Sigmoid colon (tissue), 7 donors: ENCODE data around the gene NFIB. TPM values are rescaled to one million over a fixed set of nuclear protein-coding genes. Genes with fewer than 3 reads are reported as not detected.
A peak's percentile ranks its signal among the peaks of the same experiment; 100 is the strongest.

Experiments used
- DNase-seq: peaks from one replicate; pipeline ENCODE4 v3.0.0-alpha.2; 2019
- H3K27ac ChIP-seq, 4 donors: fragments of 200-600 bp; sonication (generic); one replicate each; pipeline ENCODE4 v1.5.1; 2016 to 2019; ENCODE audit warnings: mild to moderate bottlenecking in 1 of 4
- H3K27me3 ChIP-seq, 3 donors: fragments of 200-600 bp; sonication (generic); one replicate each; pipeline ENCODE4 v1.5.1; 2019; ENCODE audit warnings: mild to moderate bottlenecking in 1 of 3
- H3K36me3 ChIP-seq, 4 donors: fragments of 200-600 bp; sonication (generic); one replicate each; pipeline ENCODE4 v1.5.1; 2016 to 2019
- H3K4me1 ChIP-seq, 4 donors: fragments of 200-600 bp; sonication (generic); one replicate each; pipeline ENCODE4 v1.5.1; 2017 to 2019
- H3K4me3 ChIP-seq, 4 donors: fragments of 200-600 bp; sonication (generic); one replicate each; pipeline ENCODE4 v1.5.1; 2017 to 2019; ENCODE audit warnings: mild to moderate bottlenecking in 2 of 4, moderate library complexity in 1 of 4
- H3K9me3 ChIP-seq, 4 donors: fragments of 200-600 bp in 3 of 4; sonication (generic) in 3 of 4; one replicate each; pipeline versions ENCODE4 v1.5.1 to v1.6.1; 2013 to 2019
- EP300 ChIP-seq, 4 donors: sonication (generic); formaldehyde crosslinking; IDR thresholded peaks; one replicate each; pipeline ENCODE4 v1.6.1; 2017; ENCODE audit warnings: antibody characterized with exemption in 4 of 4
- POLR2A ChIP-seq, 2 donors: fragments of 450-650 bp; IDR thresholded peaks; one replicate each; pipeline ENCODE4 v1.6.1; 2016; ENCODE audit warnings: antibody characterized with exemption in 2 of 2, mild to moderate bottlenecking in 2 of 2, moderate library complexity in 2 of 2
- POLR2AphosphoS5 ChIP-seq, 4 donors: sonication (generic); formaldehyde crosslinking; IDR thresholded peaks; one replicate each; pipeline ENCODE4 v1.6.1; 2017; ENCODE audit warnings: antibody characterized with exemption in 4 of 4
- WGBS, 2 donors: extraction: QIAGEN DNeasy Blood & Tissue Kit; methylation state at CpG; one replicate each; pipeline ENCODE4 v1.1.7; 2013; 5-methylcytosine and 5-hydroxymethylcytosine counted together
- intact Hi-C: fragments of 100-400 bp; cut with DNase I; formaldehyde crosslinking; loops from one replicate; pipeline ENCODE4 v1.15.1; 2023
- polyA plus RNA-seq, 3 donors: library from polyadenylated mRNA; stranded (reverse); fragments of 200-250 nt; gene quantifications; one replicate each; pipeline ENCODE4 v1.2.3, GENCODE V29; 2013
- total RNA-seq, 4 donors: library from RNA; depleted of rRNA; stranded (reverse); fragments of >200 nt; gene quantifications; one replicate each; pipeline ENCODE4 v1.1.0, GENCODE V29; 2016
- TF ChIP-seq, protein P1 (sequence below), 4 experiments: fragments of 450-650 bp in 3 of 4; fragments of 200-600 bp in 1 of 4; IDR thresholded peaks; one replicate each; pipeline ENCODE4 v1.5.1; 2016 to 2019; ENCODE audit warnings: antibody characterized with exemption in 4 of 4, mild to moderate bottlenecking in 3 of 4, moderate library complexity in 2 of 4
- donor health status: healthy with polysubstance abuse.
- donor health status: Bipolar disorder and iron deficiency.
- donor health status: healthy.

The NFIB gene
- total and polyA plus RNA-seq, 7 donors = 3.7 to 129 (median 45.3) TPM

DNA sequence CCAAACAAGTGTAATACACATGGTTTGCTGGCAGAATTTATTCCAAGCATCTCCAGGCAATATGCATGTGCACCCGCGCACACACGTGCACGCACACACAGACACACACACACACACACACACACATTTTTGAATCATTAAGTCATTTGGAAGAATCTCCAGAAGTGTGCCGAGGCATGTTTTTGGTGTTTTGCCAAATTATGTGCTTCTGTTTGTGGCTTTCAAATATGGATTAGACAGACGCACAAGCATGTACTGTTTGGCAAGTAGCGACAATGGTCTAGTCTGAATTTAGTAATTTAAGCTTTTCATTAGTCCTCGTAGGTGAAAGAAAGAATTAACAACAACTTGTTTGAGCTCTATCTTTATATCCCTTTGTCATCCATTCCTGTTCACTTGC, 36.7 kb downstream of the NFIB start:
- peak overlapping the region in 2 of 4 donors; percentile 2 to 15 for H3K4me3 ChIP-seq
- no peaks in the 10 kb centered on the region for H3K27me3 ChIP-seq
- intact Hi-C loops = no loop called here
- peak overlapping the region in 3 of 4 donors; percentile 46 to 60 (median 55) for H3K27ac ChIP-seq
- TF ChIP-seq POLR2AphosphoS5 (IDR thresholded peaks at IDR 0.05) = peak in 3 of 4 donors; percentile 59 to 66 (median 60)
- TF ChIP-seq, protein P1, sequence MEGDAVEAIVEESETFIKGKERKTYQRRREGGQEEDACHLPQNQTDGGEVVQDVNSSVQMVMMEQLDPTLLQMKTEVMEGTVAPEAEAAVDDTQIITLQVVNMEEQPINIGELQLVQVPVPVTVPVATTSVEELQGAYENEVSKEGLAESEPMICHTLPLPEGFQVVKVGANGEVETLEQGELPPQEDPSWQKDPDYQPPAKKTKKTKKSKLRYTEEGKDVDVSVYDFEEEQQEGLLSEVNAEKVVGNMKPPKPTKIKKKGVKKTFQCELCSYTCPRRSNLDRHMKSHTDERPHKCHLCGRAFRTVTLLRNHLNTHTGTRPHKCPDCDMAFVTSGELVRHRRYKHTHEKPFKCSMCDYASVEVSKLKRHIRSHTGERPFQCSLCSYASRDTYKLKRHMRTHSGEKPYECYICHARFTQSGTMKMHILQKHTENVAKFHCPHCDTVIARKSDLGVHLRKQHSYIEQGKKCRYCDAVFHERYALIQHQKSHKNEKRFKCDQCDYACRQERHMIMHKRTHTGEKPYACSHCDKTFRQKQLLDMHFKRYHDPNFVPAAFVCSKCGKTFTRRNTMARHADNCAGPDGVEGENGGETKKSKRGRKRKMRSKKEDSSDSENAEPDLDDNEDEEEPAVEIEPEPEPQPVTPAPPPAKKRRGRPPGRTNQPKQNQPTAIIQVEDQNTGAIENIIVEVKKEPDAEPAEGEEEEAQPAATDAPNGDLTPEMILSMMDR (IDR thresholded peaks at IDR 0.05) = no peak
- no peak for TF ChIP-seq POLR2A (IDR thresholded peaks at IDR 0.05)
- TF ChIP-seq EP300 (IDR thresholded peaks at IDR 0.05) = peak in 1 of 4 donors; percentile 29
- no peak for DNase-seq
- no peaks in the 10 kb centered on the region for H3K9me3 ChIP-seq
- 76 to 80% methylated on average over 8 of the region's 8 CpGs for WGBS, 2 donors
- H3K36me3 ChIP-seq = no peaks in the 10 kb centered on the region
- peaks cover 2 to 98% (median 80%) of the 10 kb centered on the region in 4 donors for H3K4me1 ChIP-seq

DNA sequence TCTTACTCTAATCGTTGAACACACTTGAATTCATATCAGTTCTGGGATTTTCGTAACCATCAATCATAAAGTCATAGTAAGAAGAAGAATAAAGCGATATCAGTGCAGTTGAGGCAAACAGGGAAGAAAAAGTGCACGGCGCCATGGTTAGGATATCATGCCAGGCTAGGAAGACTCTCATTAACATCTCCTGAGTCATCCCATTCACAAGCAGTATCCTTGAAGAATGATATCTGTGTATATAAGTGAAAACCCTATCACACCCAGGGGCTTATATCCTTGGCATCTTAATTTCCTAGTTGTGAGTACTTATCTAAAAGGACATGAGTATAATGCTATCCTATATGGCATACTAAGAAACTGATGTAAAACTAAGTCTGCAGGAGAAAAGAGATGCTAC, 38.6 kb downstream of the NFIB start:
- intact Hi-C loops = no loop called here
- no peak for DNase-seq
- no peaks in the 10 kb centered on the region for H3K36me3 ChIP-seq
- peaks cover 2 to 98% (median 85%) of the 10 kb centered on the region in 4 donors for H3K4me1 ChIP-seq
- no peaks in the 10 kb centered on the region for H3K27me3 ChIP-seq
- 84 to 93% methylated on average over 5 of the region's 5 CpGs for WGBS, 2 donors
- TF ChIP-seq EP300 (IDR thresholded peaks at IDR 0.05) (no peak), POLR2A (IDR thresholded peaks at IDR 0.05) (no peak), POLR2AphosphoS5 (IDR thresholded peaks at IDR 0.05) (no peak)
- TF ChIP-seq, protein P1 (IDR thresholded peaks at IDR 0.05) = no peak
- no peaks in the 10 kb centered on the region for H3K9me3 ChIP-seq
- peak overlapping the region in 2 of 4 donors; percentile 75 to 81 for H3K27ac ChIP-seq
- no peak overlapping the region for H3K4me3 ChIP-seq

DNA sequence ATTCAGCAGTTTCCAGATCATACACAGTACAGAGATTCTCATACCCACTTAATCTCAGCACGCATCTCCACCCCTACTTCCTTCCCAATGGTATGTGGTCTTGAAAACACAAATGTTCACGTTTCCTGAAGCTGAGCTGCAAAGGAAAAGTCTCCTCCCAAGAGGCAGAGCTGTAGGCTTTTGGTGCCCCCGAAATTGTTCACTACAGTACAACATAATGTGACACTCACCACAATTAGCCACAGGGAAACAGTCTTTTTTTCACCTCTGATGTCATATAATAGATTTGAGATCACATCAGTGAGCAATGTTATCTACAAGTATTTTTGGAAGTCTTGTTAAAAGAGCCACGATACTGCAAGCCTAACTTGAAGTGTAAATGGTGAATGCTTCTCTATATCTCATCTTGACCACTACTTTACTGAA, 40.2 kb downstream of the NFIB start:
- DNase-seq = no peak
- H3K27ac ChIP-seq = peak overlapping the region; percentile 50 to 81 (median 63)
- peaks cover 2 to 95% (median 78%) of the 10 kb centered on the region in 4 donors for H3K4me1 ChIP-seq
- intact Hi-C loops = loop anchor here (5.0 kb wide), 2 partner anchors 39 to 66 kb away; partner anchors contain the start of gene NFIB
- peak overlapping the region in 1 of 4 donors; percentile 8 for H3K4me3 ChIP-seq
- H3K36me3 ChIP-seq = no peaks in the 10 kb centered on the region
- H3K27me3 ChIP-seq = no peaks in the 10 kb centered on the region
- WGBS, 2 donors = 31 to 69% methylated on average over 4 of the region's 4 CpGs
- TF ChIP-seq POLR2A (IDR thresholded peaks at IDR 0.05) = no peak
- H3K9me3 ChIP-seq = no peaks in the 10 kb centered on the region

DNA sequence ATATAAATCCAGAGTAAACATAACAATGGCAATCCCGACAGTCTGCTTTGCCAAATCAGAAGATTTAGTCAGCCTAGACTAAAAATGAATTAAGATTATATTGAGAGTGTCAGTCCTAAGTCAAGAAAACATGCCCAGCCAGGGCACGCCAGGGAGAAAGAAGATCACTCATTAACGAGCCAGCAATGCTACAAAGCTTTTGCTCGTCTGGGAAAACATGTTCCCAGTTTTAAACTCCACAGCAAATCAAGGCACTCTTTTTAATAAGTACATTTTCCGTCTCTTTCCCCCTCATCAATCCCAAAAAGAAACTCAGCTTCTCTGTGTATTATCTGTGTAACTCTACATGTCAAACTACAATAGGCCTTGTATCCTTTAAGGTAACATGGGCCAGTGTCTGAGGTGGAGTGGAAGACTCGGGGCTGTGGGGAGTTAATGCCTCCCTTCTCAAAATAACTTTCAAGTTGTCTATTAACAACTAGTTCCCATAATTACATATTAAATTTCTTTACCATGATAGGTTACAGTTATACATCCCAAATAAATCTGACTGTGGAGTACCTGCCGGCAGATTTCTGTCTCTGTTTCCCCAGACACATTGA, 40.9 kb downstream of the NFIB start:
- TF ChIP-seq, protein P1 (IDR thresholded peaks at IDR 0.05) = no peak
- TF ChIP-seq POLR2AphosphoS5 (IDR thresholded peaks at IDR 0.05) = no peak
- no peak for TF ChIP-seq POLR2A (IDR thresholded peaks at IDR 0.05)
- TF ChIP-seq EP300 (IDR thresholded peaks at IDR 0.05) = no peak
- H3K4me1 ChIP-seq = peaks cover 2 to 89% (median 74%) of the 10 kb centered on the region in 4 donors
- H3K27ac ChIP-seq = peak overlapping the region; percentile 50 to 81 (median 63)

DNA sequence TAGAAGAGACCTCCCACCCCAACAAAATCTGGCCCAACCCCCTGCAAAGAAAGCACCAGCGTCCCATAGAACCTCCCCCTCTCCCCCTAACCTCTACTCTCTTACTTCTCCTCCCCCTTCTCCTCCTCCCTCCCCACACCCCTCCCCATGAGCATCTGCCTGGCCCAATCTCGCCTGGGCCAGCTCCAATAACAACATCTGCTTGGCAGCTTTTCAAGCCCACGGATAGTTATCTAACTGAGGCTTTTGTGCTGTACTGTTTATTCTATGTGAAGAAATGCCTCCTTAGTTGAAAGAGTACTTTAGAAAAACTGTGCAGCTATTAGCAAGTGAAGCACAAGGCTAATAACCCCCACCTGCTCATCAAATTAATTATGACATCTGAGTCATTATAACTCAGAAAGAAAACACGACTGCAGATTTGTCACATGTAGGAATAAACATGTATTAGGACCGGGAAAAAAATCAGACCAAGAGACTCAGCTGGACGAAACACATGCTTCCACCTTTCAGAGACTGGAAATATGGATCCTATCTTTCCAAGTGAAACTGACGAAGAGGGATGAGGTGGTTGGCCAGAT, 42.8 kb downstream of the NFIB start:
- Histone ChIP-seq H3K9me3 (no peaks in the 10 kb centered on the region), H3K4me3 (peak overlapping the region in 2 of 4 donors; percentile 1 to 14), H3K4me1 (peaks cover 0 to 70% (median 60%) of the 10 kb centered on the region in 4 donors), H3K36me3 (no peaks in the 10 kb centered on the region), H3K27ac (peak overlapping the region; percentile 20 to 81 (median 67)), H3K27me3 (no peaks in the 10 kb centered on the region)
- TF ChIP-seq, protein P1 (IDR thresholded peaks at IDR 0.05) = no peak
- TF ChIP-seq POLR2AphosphoS5 (IDR thresholded peaks at IDR 0.05) (peak in 2 of 4 donors; percentile 42 to 65), POLR2A (IDR thresholded peaks at IDR 0.05) (no peak)
- peak; percentile 85 for DNase-seq
- intact Hi-C loops = loop anchor here (5.0 kb wide), 2 partner anchors 41 to 64 kb away; partner anchors contain the start of gene NFIB
- WGBS, 2 donors = 43 to 49% methylated on average over 7 of the region's 7 CpGs

More for the DNA sequence above, 40.9 kb downstream of the NFIB start:
- Histone ChIP-seq H3K27me3 (no peaks in the 10 kb centered on the region), H3K4me3 (peak overlapping the region in 1 of 4 donors; percentile 8), H3K9me3 (no peaks in the 10 kb centered on the region), H3K36me3 (no peaks in the 10 kb centered on the region)
- intact Hi-C loops = loop anchor here (5.0 kb wide), 2 partner anchors 39 to 66 kb away; partner anchors contain the start of gene NFIB
- 63 to 66% methylated on average over 7 of the region's 7 CpGs for WGBS, 2 donors
- DNase-seq = no peak
